ENCODE results near the gene LRRC8B. TPM values are rescaled to one million over a fixed set of nuclear protein-coding genes. Genes with fewer than 3 reads are reported as not detected.

Gene LRRC8B
- total and polyA plus RNA-seq, 9 of the 15 experiments (the other 6 are each of a cell fraction or from before 2014, with no cell fraction given), result 4.3 to 43.7 (median 14.4) TPM

DNA sequence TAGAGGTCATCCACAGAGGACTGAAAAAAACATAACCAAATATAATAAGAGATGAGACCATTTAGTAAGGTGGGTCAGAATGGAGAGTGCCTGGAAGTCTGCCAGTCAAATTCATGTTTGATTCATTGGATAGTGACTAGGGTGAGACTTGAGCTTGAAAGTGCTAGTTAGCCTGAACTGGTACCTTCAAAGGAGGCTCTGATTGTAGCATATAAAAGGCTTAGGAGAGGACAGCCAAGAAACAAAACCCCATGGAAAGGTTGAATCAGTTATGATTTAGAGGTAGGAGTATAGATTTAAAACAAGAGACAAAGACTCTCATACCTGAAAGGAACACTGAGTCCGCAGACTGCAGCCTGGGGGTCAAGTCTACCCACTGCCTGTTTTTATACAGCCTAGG is 63.9 kb downstream of the LRRC8B start:
- in situ Hi-C loops (cut with MboI) (no loop called here), intact Hi-C loops (cut with micrococcal nuclease) (no loop called here)
- Histone ChIP-seq H2AFZ (ENCODE audit: low read depth, low read length) (no peak overlapping the region), H3K4me1 (replicated peaks in 1 of 2; ENCODE audit: control insufficient read depth in 2 of 2, insufficient read depth in 2 of 2, low read length in 2 of 2) (no peaks in the 10 kb centered on the region), H3K27me3 (ENCODE audit: control insufficient read depth in 2 of 2, insufficient read depth in 2 of 2, low read length in 2 of 2) (no peaks in the 10 kb centered on the region), H3K9me1 (ENCODE audit: control insufficient read depth, insufficient read depth, low read length) (no peaks in the 10 kb centered on the region), H3K4me2 (ENCODE audit: insufficient read depth, low read length) (no peak overlapping the region), H4K20me1 (replicated peaks; ENCODE audit: control insufficient read depth, insufficient read depth, low read length) (no peaks in the 10 kb centered on the region; the same call in 1 of the 2 replicates), H3K36me3 (ENCODE audit: control insufficient read depth, insufficient read depth, low read length) (peaks cover 83% of the 10 kb centered on the region), H3K79me2 (ENCODE audit: control insufficient read depth, insufficient read depth, low read length) (peaks cover 71% of the 10 kb centered on the region), H3K27ac (ENCODE audit: extremely low read depth, low read depth, low read length) (no peak overlapping the region), H3K4me3 (no peak overlapping the region), H3K9ac (ENCODE audit: insufficient read depth in 1 of 2, low read depth in 2 of 2, low read length in 2 of 2) (no peak overlapping the region), H3K9me3 (replicated peaks; ENCODE audit: control insufficient read depth, insufficient read depth, low read depth, low read length) (no peaks in the 10 kb centered on the region)
- TF ChIP-seq RAD51 (IDR thresholded peaks at IDR 0.05; ENCODE audit: borderline replicate concordance, low read depth), result no peak
- DNase-seq (ENCODE audit: extremely low read depth in 1 of 4, low spot score in 3 of 4) (no peak), FAIRE-seq (no peak), ATAC-seq (no peak)
- ChIA-PET CTCF (ENCODE audit: low intra/inter-chr PET ratio) (interaction anchor here (0.6 kb wide), 1 partner anchor 200 kb away, joined by 3 read pairs; no protein-coding TSS in a partner anchor), POLR2A (no interaction called here)
- no TSS peak for BruUV-seq (replicated peaks)
- 92% methylated on average over 1 of the region's 1 CpG for WGBS (ENCODE audit: insufficient coverage, low coverage, missing lambda C conversion rate)

DNA sequence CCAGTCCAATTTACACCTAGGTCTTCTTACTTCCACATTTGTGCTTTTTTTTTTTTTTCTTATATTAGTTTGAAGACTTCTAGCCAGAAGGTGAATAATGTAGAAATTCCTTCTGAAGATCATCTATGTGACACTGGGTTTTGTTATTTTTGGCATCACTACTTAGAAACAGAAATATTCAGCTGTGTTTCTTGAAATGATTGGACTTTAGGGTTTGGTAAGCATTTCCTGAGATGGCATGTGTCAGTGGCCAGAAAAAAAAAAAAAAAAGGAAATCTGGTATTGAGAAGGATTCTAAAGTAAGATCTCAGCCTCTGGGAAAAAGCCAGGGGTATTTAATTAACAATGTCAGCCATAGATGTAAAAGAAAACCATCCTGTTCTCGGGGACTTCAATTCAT is 64.9 kb downstream of the LRRC8B start:
- peaks cover 73% of the 10 kb centered on the region for H3K36me3 ChIP-seq (ENCODE audit: control insufficient read depth, insufficient read depth, low read length)
- H4K20me1 ChIP-seq (replicated peaks; ENCODE audit: control insufficient read depth, insufficient read depth, low read length), result no peaks in the 10 kb centered on the region; the same call in 1 of the 2 replicates
- BruUV-seq (replicated peaks), result no TSS peak
- H3K9ac ChIP-seq (ENCODE audit: insufficient read depth in 1 of 2, low read depth in 2 of 2, low read length in 2 of 2), result no peak overlapping the region
- DNase-seq (ENCODE audit: extremely low read depth in 1 of 4, low spot score in 3 of 4), result no peak
- H3K4me2 ChIP-seq (ENCODE audit: insufficient read depth, low read length), result no peak overlapping the region
- no peak for FAIRE-seq
- in situ Hi-C loops (cut with MboI) (no loop called here), intact Hi-C loops (cut with micrococcal nuclease) (no loop called here)
- H3K4me1 ChIP-seq (replicated peaks in 1 of 2; ENCODE audit: control insufficient read depth in 2 of 2, insufficient read depth in 2 of 2, low read length in 2 of 2), result no peaks in the 10 kb centered on the region
- no peak overlapping the region for H3K27ac ChIP-seq (ENCODE audit: extremely low read depth, low read depth, low read length)
- WGBS (ENCODE audit: insufficient coverage, low coverage, missing lambda C conversion rate), result 93% methylated on average over 1 of the region's 1 CpG
- no peak overlapping the region for H3K4me3 ChIP-seq
- TF ChIP-seq, protein P1, sequence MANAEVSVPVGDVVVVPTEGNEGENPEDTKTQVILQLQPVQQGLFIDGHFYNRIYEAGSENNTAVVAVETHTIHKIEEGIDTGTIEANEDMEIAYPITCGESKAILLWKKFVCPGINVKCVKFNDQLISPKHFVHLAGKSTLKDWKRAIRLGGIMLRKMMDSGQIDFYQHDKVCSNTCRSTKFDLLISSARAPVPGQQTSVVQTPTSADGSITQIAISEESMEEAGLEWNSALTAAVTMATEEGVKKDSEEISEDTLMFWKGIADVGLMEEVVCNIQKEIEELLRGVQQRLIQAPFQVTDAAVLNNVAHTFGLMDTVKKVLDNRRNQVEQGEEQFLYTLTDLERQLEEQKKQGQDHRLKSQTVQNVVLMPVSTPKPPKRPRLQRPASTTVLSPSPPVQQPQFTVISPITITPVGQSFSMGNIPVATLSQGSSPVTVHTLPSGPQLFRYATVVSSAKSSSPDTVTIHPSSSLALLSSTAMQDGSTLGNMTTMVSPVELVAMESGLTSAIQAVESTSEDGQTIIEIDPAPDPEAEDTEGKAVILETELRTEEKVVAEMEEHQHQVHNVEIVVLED (CRISPR knock-in tag; IDR thresholded peaks at IDR 0.05), result no peak
- TF ChIP-seq RFX5 (IDR thresholded peaks at IDR 0.05; ENCODE audit: low read depth, low read length) (no peak), POLR3G (IDR thresholded peaks at IDR 0.05; ENCODE audit: extremely low read depth, insufficient read length, insufficient replicate concordance) (no peak)
- H3K9me1 ChIP-seq (ENCODE audit: control insufficient read depth, insufficient read depth, low read length), result no peaks in the 10 kb centered on the region
- no peaks in the 10 kb centered on the region for H3K27me3 ChIP-seq (ENCODE audit: control insufficient read depth in 2 of 2, insufficient read depth in 2 of 2, low read length in 2 of 2)
- peaks cover 70% of the 10 kb centered on the region for H3K79me2 ChIP-seq (ENCODE audit: control insufficient read depth, insufficient read depth, low read length)
- ChIA-PET CTCF (ENCODE audit: low intra/inter-chr PET ratio) (no interaction called here), POLR2A (interaction anchor here (0.8 to 1.3 kb wide), 2 partner anchors 10 to 30 kb away, joined by 3 to 5 read pairs; no protein-coding TSS in a partner anchor)
- no peak overlapping the region for H2AFZ ChIP-seq (ENCODE audit: low read depth, low read length)
- H3K9me3 ChIP-seq (replicated peaks; ENCODE audit: control insufficient read depth, insufficient read depth, low read depth, low read length), result no peaks in the 10 kb centered on the region
- no peak for ATAC-seq
